IPS-NIHi11 (cell line): ENCODE results near the gene PRKCZ.

Experiments used
- DNase-seq: peaks from one replicate; pipeline ENCODE4 v3.0.0; 2012; ENCODE audit warnings: mixed read lengths, low spot score

Gene PRKCZ

DNA sequence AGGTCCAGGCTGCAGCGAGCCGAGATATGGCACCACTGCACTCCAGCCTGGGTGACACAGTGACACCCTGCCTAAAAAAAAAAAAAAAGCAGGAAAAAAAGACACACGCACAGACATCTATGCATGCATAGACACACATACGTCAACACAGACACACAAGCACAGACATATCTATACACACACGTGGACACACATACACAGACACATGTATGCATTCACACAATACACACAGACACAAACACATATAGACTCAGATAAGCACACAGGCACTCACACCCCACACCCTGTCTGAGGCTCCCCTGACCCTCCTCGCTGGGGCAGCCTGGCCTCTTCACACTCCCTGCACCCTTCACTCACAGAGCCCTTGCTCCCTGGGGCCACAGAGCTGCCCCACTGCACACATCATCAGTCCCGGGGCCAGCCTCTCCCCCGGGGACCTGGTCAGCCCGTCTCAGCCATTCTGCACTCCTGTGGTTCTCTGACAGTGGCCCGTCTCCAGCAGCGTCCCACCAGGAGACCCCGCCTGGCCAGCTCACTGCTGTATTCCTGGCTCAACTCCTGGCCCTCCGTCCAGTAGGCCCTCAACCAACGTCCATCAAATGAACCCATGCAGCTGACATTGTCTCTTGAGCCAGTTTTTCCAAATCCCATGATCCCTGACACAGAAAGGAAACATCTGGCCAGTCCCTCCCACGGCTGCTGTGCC lies 4.6 kb upstream of the PRKCZ start:
- DNase-seq: no peak

GRCh38 chr1:2046174-2046917 lies 3.9 kb upstream of the PRKCZ start:
- DNase-seq: peak; percentile 87

DNA sequence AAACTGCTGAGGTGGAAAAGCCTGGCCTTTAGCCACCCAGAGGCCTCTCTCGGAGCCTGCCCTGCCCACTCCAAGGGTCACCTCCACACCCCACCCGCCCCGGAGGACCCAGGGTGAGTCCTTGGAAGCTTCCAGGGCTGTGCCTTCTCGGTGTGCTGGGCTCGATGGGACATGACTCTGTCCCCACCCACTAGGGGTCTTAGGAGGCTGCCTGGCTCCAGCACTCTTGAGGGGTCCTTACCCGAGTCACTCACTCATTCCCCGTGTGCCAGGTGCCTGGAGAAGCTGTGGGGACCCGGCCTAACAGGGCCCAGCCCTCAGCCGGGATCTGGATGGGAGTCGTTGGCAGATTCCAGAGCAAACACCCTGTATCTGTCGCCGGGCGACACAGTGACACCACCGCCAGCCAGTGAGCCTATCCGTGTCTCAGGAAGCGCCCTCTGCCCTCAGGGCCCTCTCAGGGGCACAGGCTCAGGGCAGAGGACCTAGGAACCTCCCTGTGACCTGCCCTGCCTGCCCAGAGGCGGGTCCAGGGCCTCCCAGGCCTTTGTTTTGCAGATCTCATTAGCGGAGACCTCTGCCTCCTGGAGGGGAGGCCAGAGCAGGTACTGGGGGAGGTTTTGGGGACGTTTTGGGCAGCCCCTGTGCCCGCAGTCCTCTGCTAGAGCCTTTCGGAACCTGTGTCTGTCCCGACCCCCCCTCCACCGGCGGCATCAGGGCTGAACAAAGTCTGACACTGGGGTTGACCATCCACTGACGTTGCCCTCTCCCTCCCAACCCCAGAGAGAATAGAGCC lies 3.1 kb upstream of the PRKCZ start:
- no peak for DNase-seq

DNA sequence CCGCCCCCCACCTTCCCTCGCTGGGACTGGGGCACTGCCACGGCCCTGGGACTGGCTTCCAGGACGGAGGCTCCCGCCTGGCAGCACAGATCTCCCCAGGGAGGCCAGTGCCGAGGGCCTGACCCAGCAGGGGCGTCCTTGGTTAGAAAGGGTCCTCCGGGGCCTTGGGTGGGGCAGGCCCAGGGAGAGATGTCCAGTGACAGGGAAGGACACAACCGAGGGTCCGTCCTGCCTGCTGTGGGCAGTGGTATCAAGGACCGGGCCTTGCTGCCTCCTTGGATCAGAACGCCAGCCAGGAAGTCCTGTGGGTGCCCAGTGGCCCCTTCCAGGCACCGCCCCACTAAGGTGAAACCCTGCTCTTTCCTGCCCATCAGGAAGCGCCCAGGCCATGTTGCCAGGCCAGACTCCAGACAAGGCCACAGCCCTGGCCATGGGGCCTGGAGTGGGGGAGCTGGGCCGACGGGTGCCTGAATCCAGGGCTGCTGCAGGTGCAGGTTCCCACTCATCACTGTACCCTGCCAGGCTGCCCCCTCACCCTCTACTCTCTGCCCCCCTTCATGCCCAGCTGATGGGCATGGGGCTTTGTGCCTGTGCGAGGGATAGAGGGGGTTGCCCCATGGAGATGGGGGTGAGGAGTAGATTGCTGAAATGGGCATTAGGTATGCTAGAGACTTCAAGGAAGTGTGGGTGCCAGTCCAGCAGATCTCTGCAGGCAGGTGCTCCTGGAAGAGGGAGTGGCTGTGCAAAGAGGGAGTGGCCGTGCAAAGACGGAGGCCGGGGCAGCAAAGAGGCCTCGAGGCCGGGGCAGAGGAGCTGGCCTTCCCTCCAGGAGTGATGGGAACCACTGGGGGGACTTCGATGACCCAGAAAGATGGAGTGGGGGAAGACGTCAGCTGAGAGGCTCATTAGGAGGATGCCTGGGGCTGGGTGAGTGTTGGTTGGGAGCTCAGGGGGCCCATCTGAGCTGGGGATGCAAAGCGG lies 2.2 kb upstream of the PRKCZ start:
- no peak for DNase-seq

DNA sequence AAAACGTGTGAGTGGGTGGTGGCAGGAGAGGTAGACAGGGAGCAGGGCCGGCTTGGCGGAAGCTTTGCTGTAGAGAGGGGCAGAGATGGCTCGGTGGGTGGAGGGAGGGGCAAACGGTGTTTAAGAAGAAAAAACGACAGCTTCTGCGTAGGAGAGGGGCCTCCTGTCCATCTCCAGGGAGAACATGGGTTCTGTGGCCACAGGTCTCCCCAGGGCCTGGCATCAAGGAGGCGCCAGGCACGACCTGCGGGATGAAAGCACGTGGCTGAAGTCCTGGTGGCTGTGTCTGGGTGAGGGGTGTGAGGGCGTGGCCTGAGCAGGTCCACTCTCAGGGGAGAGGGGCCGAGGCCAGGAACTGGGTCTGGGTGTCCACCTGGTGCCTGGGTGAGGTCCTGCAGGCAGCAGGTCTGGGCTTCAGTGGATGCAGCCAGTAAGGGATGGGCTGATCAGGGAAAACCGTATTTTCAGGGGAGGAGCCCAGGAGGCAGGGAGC lies 940 bp upstream of the PRKCZ start:
- peak; percentile 77 for DNase-seq

- DNase-seq: peak; percentile 70
Measured at GRCh38 chr1:2050461-2050792, 216 bp downstream of the PRKCZ start.

DNA sequence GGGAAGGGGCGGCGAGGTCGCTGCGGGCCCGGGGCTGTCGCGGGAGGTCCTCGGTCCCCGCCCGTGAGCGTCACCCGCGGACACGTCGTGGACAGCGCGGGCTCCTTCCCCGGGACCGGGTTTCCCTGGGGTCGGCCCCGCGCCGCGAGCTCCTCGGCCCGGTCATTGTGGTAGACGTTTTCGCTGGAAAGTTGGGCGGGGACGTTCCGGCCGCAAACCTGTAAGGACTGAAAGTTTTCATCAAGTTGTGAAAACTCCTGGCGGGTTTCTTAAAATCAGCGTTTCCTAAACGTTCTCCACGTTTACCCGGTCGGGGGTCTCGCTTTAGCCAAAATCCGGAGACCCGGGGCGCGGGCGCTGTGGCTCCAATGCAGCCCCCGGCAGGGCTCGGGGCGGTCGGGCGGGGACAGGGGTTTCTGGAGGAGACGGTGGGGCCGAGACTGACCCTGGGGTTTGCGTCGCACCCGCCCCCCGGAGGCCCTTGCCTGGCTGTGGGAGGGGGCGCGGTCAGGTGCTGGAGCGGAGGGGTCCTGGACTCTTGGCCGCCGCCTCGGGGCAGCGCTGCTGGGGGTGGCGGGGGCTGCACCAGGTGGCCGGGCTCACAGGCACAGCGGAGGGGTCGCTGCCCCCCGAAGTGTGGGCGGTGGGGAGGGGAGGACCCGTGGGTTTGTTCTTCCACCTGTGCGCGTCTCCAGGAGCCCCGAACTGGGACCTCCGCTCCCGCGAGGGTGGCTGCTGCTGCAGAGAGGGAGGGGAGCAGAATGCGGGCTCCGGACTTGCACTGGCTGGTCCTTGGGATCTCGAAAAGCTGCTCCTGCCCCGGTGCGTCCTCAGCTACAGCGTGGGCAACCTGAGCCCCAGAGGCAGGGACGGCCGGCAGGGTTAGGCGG lies 827 bp downstream of the PRKCZ start:
- no peak for DNase-seq

GRCh38 chr1:2052054-2052679 lies 2.0 kb downstream of the PRKCZ start:
- DNase-seq: no peak

DNA sequence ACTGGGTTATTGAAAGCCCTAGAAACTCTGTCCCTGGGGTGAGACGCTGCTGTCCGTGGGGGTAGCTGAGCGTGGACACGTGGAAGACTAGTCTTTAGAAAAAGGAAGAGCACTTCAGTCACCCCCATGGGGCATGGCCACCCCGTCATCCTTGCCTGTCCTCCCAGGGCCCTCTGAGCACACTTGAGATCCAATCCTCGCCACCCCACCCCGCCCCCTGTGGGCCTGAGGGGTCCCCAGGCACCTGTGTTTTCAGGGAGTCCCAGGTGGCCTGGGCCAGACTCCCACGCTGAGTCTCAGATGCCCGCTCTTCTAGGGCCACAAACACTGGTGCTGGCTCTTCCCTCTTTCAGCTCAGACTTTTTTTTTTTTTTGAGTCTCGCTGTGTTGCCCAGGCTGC lies 2.5 kb downstream of the PRKCZ start:
- DNase-seq: no peak

DNA sequence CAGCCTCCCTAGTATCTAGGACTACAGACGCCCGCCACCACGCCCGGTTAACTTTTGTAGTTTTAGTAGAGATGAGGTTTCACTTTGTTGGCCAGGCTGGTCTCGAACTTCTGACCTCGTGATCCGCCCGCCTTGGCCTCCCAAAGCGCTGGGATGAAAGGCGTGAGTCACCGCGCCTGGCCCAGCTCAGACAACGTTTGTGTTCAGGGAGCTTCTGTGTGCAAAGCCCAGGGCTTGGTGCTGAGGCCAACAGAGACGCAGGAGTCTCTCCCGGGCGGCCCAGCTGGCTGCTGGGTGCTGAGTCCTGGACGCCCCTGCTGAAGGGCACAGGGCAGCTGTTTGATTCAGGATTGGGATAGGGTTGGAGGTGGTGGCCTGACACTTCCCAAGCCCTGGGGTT lies 3.0 kb downstream of the PRKCZ start:
- no peak for DNase-seq

DNA sequence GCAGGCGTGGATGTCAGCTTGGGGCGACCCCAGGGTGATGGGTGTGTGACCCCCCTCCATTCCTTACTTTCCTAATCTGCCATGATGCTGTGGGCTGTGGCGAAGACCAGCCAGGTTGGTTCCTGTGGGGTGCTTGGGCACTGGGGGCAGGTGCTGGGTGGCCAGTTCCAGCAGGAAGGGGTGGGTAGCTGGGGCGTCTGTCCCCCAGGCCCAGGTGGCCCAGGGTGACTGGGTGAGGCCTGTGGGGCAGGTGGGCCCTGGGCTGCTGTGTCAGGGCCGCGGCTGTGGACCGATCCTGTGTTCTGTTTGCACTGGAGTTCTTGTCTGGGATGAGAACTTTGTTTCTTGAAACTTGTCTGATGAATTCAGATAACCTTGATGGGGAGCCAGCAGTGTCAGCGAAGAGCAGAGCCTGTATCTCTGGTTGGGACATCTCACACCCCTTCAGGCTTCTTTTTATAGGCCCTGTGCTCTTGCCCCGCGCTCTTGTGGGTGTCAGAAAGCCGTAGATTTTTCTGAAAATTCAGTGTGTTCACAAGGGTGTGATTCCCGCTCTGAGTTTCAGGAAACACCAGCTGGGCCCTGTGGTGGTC lies 3.7 kb downstream of the PRKCZ start:
- DNase-seq: no peak

DNA sequence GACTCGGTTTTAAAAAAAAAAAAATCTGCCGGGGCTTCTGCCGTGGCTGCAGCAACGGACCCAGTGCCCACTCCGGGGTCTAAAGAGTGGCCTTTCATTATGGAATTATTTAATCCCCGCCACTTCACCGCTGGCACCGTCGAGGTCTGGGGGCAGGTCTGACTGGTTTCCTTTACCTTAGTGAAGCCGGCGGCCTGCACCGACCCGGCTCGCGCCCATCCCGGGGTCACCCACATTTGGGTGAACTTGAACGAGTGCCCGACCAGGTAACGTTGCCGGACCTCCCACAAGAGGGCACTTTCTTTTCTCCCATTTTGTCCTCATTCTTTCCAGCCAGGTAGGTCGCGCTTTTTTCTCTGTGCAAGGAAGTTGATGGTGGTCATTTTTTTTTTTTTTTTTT lies 4.3 kb downstream of the PRKCZ start:
- no peak for DNase-seq

DNA sequence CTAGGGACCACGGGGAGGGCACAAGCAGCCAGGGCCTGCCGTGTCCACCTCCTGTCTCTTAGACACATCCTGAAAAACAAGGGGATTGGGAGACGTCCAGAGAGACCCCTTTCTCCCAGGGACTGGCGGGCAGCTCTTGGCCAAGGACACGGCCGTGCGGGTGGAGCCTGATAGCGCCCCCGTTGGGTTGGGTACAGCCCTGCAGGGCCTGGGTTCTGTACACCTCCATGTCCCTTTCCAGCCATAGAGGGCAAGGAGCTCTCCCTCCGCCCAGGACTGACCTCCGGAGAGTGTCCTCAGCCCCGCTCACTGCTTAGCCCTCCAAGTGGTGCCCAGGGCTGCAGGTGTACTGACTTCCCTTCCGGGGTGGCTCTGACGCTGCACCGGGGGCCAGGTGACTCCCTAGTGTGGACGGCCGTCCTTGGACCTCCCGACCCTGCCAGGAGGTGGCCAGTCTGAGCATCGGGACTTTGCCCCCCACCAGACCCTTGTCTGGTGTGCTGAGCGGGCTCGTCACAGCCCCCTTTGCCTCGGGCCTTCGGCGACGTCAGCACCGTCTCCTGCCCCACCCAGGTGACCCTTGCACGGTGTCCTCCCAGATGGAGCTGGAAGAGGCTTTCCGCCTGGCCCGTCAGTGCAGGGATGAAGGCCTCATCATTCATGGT lies 5.8 kb downstream of the PRKCZ start:
- DNase-seq: no peak

GRCh38 chr1:2056955-2057590 lies 6.9 kb downstream of the PRKCZ start:
- DNase-seq: no peak

DNA sequence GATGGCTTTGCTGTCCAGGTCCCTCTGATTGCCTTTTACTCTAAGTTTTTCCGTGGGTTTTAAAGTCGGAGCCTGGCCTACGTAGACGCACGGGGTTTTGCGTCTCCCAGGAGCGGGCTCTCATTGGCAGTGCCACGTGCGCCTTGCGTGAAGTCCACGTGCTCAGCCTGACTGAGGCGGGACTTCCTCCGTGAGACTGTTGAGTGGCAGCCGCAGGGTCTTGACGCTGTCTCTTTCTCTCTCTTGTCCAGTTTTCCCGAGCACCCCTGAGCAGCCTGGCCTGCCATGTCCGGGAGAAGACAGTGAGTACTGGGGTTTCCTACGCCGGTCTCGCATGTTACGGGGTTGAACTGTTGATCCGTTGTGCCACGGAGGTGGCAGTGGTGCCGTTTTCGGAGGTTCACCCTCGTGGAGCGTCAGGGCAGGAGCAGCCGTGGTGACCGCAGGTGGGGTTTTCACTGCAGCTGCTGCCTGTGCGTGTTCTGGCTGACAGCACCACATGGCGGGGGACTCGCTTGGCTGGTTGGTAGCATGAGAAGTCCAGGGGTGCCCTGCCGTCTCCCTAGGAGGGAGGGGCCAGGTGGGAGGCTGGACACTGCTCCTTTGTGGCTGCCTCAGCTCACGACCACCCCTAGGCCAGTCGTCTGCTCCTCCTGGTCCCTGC lies 9.2 kb downstream of the PRKCZ start:
- DNase-seq: no peak

DNA sequence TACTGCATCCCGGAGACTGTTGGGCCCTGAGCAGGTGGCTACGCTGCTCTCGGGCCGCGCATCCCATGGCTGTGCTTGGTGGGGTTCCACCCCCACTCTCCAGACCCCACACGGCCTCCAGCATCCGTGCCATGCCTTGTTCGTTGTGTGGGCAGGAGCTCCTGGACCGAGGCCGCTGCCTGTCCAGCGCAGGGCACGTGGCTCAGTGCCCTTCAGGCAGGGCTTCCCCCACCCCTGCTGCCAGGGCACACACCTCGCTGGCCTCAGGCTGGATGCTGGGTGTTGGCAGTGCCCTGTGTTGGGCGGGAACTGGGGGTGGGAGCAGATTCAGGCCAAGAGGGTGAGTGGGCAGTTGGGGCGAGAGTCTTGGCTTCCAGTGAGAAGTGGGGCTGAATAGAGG lies 9.9 kb downstream of the PRKCZ start:
- no peak for DNase-seq

- no peak for DNase-seq
Measured at GRCh38 chr1:2060535-2060934, 10.3 kb downstream of the PRKCZ start.
